ENCODE results near the gene EMILIN2.

The EMILIN2 gene

DNA sequence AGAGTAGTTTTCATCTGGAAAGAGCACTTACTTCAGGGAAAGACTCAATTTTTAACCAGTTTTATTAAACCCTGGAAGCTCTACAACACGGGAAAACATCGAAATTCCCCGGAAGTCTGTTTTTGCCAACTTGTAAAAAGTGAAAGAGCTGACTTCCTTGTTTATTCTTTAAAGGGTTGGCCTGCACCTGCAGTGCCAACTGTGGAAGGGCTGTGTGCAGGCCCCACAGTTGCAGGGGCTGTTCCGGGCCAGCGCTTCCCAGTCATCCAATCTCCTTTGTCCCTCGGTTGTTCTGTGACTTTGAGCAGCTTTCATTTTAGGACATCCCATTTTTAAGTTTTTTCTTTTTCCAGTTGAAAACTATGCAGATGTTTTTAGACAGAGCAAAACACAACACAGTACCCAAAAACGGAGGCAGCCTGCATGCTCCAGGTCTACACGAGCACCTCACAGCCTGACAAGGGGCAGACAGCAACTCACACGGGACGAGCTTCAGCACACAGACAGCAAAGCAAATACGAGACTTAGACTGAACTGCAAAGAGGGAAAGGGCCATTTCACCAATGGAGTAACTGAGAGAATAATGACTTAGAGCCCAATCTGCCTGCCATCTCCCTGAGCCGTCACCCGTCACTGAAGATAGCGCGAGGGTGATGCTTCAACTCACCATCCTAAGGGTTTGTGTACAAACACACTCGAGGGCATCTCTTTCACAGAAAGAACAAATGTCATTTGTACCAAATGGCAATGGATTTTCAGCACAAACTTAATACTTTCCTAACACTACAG is 70.6 kb downstream of the EMILIN2 start:
- no peak overlapping the region for H3K4me3 ChIP-seq (replicated peaks in 1 of 2; ENCODE audit: low read depth in 2 of 2, low read length in 2 of 2)
- DNase-seq (ENCODE audit: low read depth in 2 of 2): no peak
- no peak for TF ChIP-seq CTCF (IDR thresholded peaks at IDR 0.05; ENCODE audit: low read depth, low read length)

DNA sequence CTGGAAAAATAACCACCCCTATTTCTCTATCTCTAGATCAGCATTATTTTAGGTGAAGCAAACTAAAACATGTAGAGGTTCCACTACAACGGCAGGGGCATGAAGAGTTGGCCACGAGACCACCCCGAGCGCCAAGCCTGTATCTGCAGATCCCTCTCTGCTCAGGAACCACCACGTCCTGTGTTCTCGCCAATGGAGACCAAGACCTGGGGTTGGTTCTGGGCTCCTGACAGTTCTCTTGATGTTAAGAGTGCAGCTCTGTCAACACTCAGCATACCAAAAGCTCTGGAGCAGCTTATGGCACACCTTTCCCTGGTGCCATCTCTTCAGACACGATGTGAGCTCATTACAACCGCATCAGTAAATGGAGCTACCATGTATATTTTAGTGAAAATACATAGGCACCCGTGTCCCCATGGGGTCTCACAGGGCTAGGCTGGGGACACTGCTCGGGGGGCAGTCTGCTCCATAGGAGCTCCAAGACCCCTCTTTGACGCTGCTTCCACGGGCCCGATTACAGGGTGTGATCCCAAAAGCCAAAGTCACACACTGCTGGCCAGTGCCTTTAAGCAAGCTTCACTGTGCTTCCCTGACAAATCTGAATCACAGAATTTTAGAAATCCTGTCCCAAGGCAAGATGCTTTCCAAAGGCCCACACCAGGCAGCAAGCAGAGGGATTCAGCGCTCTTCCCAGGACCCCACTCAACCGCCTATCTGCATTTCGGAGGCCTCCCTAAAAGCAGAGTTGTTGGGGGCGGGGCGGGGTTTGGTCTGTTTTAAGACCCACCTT is 72.2 kb downstream of the EMILIN2 start:
- DNase-seq (ENCODE audit: low read depth in 2 of 2): no peak
- H3K4me3 ChIP-seq (replicated peaks in 1 of 2; ENCODE audit: low read depth in 2 of 2, low read length in 2 of 2): no peak overlapping the region
- no peak for TF ChIP-seq CTCF (IDR thresholded peaks at IDR 0.05; ENCODE audit: low read depth, low read length)

- no peak for TF ChIP-seq CTCF (IDR thresholded peaks at IDR 0.05; ENCODE audit: low read depth, low read length)
- no peak for DNase-seq (ENCODE audit: low read depth in 2 of 2)
- no peak overlapping the region for H3K4me3 ChIP-seq (replicated peaks in 1 of 2; ENCODE audit: low read depth in 2 of 2, low read length in 2 of 2)
These were observed 72.8 kb downstream of the EMILIN2 start for GRCh38 chr18:2919600-2919999.

DNA sequence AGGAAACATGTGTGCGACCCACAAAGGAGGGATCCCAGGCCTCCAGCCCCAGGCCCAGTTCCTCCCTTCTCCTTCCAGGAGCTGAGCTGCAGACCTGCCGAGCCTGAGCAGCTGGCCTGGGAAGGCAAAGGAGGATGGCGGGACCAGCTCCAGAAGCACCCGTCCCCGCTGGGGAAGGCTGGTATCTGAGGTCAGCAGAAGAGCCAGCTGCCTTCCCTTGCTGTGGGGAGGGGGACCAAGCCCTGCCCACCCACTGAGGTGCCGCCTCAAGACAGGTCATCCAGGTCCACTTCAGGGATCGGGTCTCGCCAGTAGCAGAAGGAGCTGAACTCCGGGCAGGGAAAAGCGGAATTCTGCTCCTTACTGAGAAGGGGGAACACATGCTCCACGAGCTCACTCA is 73.2 kb downstream of the EMILIN2 start:
- DNase-seq (ENCODE audit: low read depth in 2 of 2): no peak
- H3K4me3 ChIP-seq (replicated peaks in 1 of 2; ENCODE audit: low read depth in 2 of 2, low read length in 2 of 2): no peak overlapping the region
- no peak for TF ChIP-seq CTCF (IDR thresholded peaks at IDR 0.05; ENCODE audit: low read depth, low read length)

DNA sequence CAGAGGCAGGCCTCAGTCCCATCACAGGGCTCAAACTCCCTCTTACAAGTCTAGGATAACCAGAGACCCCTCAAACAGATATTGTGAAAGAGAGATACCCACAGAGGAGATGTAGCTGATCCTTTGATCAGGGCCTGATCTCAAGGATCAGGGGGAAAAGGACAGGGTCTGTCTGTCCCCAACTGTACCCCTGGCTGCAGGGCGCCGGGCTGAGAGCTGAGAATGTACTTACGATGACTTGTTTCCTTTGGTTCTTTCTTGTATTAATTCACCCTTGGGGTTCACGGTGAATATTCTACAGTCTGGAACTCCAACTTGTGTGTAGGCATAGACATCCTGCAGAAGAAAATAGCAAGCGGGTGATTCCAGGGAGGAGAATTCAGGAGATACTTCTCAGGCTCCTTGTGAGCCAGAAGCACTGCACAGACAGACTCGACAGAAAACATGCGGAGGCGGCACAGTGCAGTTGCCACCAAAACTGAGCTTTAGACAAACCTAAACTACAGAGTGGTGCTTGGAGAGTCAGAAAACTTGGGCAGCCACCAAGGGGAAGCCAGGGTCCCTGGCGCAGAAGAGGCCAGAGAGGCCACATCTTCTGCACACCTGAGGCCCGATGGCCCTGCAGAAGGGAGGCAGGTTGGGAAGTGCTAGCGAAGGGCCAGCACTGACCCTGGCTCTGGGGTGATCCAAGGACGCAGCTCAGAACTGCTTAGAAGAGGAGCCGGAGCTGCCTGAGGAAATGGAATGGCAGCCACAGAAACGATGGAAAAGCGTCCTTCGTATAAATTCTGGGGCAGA is 73.9 kb downstream of the EMILIN2 start:
- no peak for TF ChIP-seq CTCF (IDR thresholded peaks at IDR 0.05; ENCODE audit: low read depth, low read length)
- H3K4me3 ChIP-seq (replicated peaks in 1 of 2; ENCODE audit: low read depth in 2 of 2, low read length in 2 of 2): no peak overlapping the region
- no peak for DNase-seq (ENCODE audit: low read depth in 2 of 2)

DNA sequence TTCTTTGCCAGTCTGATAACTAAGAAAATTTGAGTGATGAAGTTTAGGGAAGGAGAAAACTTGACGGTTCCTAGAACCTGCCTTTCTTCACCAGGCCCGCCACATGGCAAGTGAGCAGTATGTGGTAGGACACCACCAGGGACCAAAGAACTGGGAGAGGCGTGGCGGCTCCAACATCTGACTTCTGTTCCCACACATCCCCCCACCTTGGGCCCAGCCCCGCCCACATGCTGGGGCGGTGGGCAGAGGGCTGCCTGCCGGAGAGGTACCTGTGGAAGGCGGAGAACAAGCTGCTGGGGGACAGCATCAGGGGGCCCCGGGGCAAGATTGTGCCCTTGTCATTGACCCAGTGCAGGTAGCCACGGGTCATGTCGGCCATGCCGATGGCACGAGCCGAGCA is 75.0 kb downstream of the EMILIN2 start:
- TF ChIP-seq CTCF (IDR thresholded peaks at IDR 0.05; ENCODE audit: low read depth, low read length): no peak
- no peak overlapping the region for H3K4me3 ChIP-seq (replicated peaks in 1 of 2; ENCODE audit: low read depth in 2 of 2, low read length in 2 of 2)
- DNase-seq (ENCODE audit: low read depth in 2 of 2): no peak
